ENCODE measurements around the gene SARNP. TPM values are rescaled to one million over a fixed set of nuclear protein-coding genes. Genes with fewer than 3 reads are reported as not detected.
A peak's percentile ranks its signal among the peaks of the same experiment; 100 is the strongest.

SARNP gene
- polyA plus RNA-seq, 1 of the 3 experiments (the other 2 are of a cell fraction): 65.8 TPM

DNA sequence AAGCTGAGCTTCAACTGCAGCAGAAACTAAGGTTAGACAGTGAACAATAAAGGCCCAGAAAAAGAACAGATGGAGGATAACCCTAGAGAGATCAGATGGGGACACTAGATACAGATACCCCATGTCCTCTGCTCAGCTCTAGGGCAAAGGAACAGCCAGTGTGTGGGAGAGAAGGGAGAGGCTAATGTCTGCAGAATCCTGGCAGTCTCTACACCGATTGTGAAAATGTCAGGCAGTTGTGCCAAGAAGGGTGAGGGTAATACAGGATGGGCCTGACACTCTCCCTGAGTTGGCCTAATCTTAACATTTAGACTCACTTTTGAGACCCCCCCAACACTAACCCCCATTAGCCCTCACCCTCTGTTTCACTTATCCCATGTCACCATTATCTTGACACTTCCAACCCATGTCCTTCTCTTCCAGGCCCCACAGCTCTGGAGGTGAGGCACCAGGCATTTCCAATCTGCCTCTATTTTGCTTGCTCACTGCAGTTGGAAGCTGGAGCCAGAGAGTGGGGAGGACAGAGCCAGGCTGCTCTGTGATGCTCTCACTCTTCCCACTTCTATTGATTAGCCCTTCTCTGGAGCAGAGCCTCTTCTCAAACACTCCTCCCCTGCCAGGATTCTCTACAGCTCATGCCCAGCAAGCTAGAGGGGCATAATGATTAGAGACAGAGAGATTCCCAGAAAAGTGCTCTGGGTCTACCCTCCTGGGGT, 104.7 kb downstream of the SARNP start:
- TF ChIP-seq, protein P1, sequence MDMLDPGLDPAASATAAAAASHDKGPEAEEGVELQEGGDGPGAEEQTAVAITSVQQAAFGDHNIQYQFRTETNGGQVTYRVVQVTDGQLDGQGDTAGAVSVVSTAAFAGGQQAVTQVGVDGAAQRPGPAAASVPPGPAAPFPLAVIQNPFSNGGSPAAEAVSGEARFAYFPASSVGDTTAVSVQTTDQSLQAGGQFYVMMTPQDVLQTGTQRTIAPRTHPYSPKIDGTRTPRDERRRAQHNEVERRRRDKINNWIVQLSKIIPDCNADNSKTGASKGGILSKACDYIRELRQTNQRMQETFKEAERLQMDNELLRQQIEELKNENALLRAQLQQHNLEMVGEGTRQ (IDR thresholded peaks at IDR 0.05; ENCODE audit: borderline replicate concordance, low read depth, low read length): no peak
- TF ChIP-seq GABPA (IDR thresholded peaks at IDR 0.05; ENCODE audit: low read depth) (no peak), FOXM1 (IDR thresholded peaks at IDR 0.05; ENCODE audit: low read depth) (no peak), SIN3A (IDR thresholded peaks at IDR 0.05; ENCODE audit: borderline replicate concordance, low read depth, low read length) (no peak), TCF12 (IDR thresholded peaks at IDR 0.05) (no peak), RAD21 (IDR thresholded peaks at IDR 0.05; ENCODE audit: low read length) (no peak), MEF2A (IDR thresholded peaks at IDR 0.05; ENCODE audit: borderline replicate concordance, low read depth) (no peak), YY1 (IDR thresholded peaks at IDR 0.05; ENCODE audit: low read depth) (no peak), SMC3 (IDR thresholded peaks at IDR 0.05; ENCODE audit: low read depth, low read length) (no peak), TAF1 (IDR thresholded peaks at IDR 0.05; ENCODE audit: borderline replicate concordance, low read depth, low read length) (no peak), RFX5 (IDR thresholded peaks at IDR 0.05; ENCODE audit: low read length) (no peak), FOXJ3 (CRISPR knock-in tag; IDR thresholded peaks at IDR 0.05) (no peak)
- TF ChIP-seq, protein P2, sequence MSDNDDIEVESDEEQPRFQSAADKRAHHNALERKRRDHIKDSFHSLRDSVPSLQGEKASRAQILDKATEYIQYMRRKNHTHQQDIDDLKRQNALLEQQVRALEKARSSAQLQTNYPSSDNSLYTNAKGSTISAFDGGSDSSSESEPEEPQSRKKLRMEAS (IDR thresholded peaks at IDR 0.05; ENCODE audit: low read depth): no peak
- TF ChIP-seq, protein P3, sequence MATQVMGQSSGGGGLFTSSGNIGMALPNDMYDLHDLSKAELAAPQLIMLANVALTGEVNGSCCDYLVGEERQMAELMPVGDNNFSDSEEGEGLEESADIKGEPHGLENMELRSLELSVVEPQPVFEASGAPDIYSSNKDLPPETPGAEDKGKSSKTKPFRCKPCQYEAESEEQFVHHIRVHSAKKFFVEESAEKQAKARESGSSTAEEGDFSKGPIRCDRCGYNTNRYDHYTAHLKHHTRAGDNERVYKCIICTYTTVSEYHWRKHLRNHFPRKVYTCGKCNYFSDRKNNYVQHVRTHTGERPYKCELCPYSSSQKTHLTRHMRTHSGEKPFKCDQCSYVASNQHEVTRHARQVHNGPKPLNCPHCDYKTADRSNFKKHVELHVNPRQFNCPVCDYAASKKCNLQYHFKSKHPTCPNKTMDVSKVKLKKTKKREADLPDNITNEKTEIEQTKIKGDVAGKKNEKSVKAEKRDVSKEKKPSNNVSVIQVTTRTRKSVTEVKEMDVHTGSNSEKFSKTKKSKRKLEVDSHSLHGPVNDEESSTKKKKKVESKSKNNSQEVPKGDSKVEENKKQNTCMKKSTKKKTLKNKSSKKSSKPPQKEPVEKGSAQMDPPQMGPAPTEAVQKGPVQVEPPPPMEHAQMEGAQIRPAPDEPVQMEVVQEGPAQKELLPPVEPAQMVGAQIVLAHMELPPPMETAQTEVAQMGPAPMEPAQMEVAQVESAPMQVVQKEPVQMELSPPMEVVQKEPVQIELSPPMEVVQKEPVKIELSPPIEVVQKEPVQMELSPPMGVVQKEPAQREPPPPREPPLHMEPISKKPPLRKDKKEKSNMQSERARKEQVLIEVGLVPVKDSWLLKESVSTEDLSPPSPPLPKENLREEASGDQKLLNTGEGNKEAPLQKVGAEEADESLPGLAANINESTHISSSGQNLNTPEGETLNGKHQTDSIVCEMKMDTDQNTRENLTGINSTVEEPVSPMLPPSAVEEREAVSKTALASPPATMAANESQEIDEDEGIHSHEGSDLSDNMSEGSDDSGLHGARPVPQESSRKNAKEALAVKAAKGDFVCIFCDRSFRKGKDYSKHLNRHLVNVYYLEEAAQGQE (IDR thresholded peaks at IDR 0.05; ENCODE audit: low read depth, low read length): no peak
- TF ChIP-seq, protein P4, sequence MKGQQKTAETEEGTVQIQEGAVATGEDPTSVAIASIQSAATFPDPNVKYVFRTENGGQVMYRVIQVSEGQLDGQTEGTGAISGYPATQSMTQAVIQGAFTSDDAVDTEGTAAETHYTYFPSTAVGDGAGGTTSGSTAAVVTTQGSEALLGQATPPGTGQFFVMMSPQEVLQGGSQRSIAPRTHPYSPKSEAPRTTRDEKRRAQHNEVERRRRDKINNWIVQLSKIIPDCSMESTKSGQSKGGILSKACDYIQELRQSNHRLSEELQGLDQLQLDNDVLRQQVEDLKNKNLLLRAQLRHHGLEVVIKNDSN (IDR thresholded peaks at IDR 0.05; ENCODE audit: borderline replicate concordance, low read depth): no peak
- ChIA-PET CTCF (interaction anchor here (0.8 to 1.2 kb wide), 3 partner anchors 10 to 57 kb away, joined by 3 to 4 read pairs (median 3); no protein-coding TSS in a partner anchor), POLR2A (no interaction called here)
- Histone ChIP-seq H3K27ac (ENCODE audit: low read depth in 2 of 2, low read length in 1 of 2) (peak overlapping the region in 1 of 2 experiments; percentile 64; a peak in 2 of 4 replicates), H3K4me2 (no peak overlapping the region), H2AFZ (ENCODE audit: low read depth) (no peak overlapping the region), H3K9me3 (no peaks in the 10 kb centered on the region), H3F3A (replicated peaks; ENCODE audit: insufficient read depth) (peaks cover 9% of the 10 kb centered on the region), H3K79me2 (ENCODE audit: insufficient read depth) (peaks cover 13% of the 10 kb centered on the region; the same call in 1 of the 2 replicates), H4K20me1 (ENCODE audit: insufficient read depth) (no peaks in the 10 kb centered on the region), H3K27me3 (ENCODE audit: insufficient read depth) (no peaks in the 10 kb centered on the region; the same call in 1 of the 2 replicates), H3K9ac (no peak overlapping the region), H3K9me2 (no peaks in the 10 kb centered on the region), H3K36me3 (replicated peaks in 1 of 2; ENCODE audit: control insufficient read depth in 1 of 2, insufficient read depth in 2 of 2, low read length in 1 of 2) (no peaks in the 10 kb centered on the region), H3K4me3 (ENCODE audit: low read depth in 2 of 2, low read length in 1 of 2) (no peak overlapping the region), H3K4me1 (ENCODE audit: control insufficient read depth in 1 of 2, insufficient read depth in 2 of 2, low read depth in 1 of 2, low read length in 1 of 2) (peaks cover 15 to 21% of the 10 kb centered on the region in 2 experiments; a peak in 3 of 4 replicates)
- DNase-seq: no peak
- 0% methylated on average over 1 of the region's 1 CpG for WGBS (ENCODE audit: low lambda C conversion rate)

Data from SK-N-SH (cell line).